Limb (tissue), 2 donors: Measurements from ENCODE around the gene GGA2.
"Not testable (repeated sequence)": the region's sequence is repeated elsewhere in the genome, so short reads cannot be mapped to it uniquely, and the experiment has no call there.

Experiments
- DNase-seq, 2 donors: peaks; one replicate each; pipeline ENCODE4 v3.0.0-alpha.2; 2016; ENCODE audit errors: extremely low spot score in 2 of 2

The GGA2 gene

GRCh38 chr16:23478566-23478965, 31.7 kb downstream of the GGA2 start:
- DNase-seq: no peak

DNA sequence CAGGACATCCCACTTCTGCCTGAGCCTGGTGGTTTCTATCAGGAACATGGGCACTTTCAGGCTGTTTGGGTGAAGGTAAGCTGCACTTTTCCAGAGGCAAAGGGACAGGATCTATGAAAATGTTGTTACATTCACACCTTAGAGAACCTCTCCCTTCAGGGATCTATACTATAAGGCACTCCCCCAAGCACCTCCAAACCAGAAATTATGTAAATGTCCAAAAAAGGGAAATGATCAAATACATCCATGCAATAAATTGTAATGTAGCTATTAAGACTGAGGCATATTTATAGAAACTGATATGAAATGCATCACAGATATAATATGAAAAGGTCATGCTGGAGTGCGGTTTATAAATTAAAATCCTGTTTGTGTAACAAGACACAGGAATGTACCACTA, 34.0 kb downstream of the GGA2 start:
- DNase-seq: no peak

DNA sequence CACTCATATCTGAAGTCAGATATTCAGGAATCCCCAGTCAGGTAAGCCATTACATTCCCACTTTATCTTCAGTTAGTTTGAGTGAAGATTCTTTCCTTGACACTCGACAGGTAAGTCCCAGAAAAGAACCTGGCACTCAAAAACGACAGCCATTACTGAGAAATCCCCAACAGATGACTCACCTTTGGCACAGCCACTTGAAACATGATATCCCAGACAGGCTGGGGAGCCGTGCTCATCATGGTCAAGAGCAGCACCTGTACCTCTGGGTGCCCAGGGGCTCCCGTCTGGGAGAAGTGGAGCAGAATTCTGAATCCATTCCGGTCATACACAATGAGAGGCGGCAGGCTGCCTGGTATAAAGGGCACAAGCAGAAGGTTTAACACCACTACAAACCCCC, 40.5 kb downstream of the GGA2 start:
- no peak for DNase-seq

- no peak for DNase-seq
Observed at GRCh38 chr16:23466162-23466885, 44.0 kb downstream of the GGA2 start.

DNA sequence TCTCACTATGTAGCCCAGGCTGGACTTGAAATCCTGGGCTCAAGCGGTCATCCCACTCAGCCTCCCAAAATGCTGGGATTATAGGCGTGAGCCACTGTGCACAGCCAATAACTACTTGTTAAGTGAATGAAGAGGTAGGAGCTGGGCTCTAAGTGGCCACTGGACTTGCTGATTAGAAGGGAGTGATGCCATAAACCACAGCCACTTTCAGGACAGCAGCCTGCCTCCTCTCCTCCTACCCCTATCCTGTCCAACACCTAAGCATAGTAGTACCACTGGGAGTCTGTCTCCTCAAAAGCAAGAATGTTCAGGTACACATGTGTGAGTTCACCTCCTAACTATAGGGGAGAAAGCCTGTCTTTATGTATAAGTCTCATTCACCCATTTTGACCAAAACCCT, 45.1 kb downstream of the GGA2 start:
- DNase-seq: no peak

- no peak for DNase-seq
Observed at GRCh38 chr16:23464196-23464595, 46.1 kb downstream of the GGA2 start.

GRCh38 chr16:23462994-23463393, 47.3 kb downstream of the GGA2 start:
- peak; percentile 73 to 82 for DNase-seq

- no peak for DNase-seq
Observed at GRCh38 chr16:23453338-23454052, 56.8 kb downstream of the GGA2 start.

- DNase-seq: peak; percentile 92 to 95
Observed at GRCh38 chr16:23452572-23453337, 57.5 kb downstream of the GGA2 start, which contains the start of gene COG7. TSS of gene COG7 (minus strand) at chr16:23453189. CDS start at chr16:23452994, 195 bp downstream.

DNA sequence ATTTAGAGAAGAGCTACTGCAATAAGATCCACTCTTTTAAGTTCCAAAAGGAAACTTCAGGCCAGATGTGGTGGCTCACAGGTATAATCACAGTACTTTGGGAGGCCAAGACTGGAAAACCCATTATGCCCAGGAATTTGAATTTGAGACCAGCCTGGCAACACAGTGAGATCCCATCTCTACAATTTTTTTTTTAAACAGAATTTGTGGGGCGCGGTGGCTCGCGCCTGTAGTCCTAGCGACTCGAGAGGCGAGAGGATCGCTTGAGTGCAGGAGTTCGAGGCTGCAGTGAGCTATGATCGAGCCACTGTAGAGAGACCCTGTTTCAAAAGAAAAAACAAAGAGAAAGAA, 58.1 kb downstream of the GGA2 start:
- peak in 1 of 2 donors; percentile 2 for DNase-seq

- no peak for DNase-seq
Observed at GRCh38 chr16:23448392-23448791, 61.9 kb downstream of the GGA2 start.

- DNase-seq: not testable (repeated sequence)
Observed at GRCh38 chr16:23437542-23437941, 72.8 kb downstream of the GGA2 start.

- no peak for DNase-seq
Observed at GRCh38 chr16:23436951-23437350, 73.3 kb downstream of the GGA2 start.

GRCh38 chr16:23435500-23435899, 74.8 kb downstream of the GGA2 start:
- DNase-seq: peak in 1 of 2 donors; percentile 58

- DNase-seq: peak; percentile 35 to 72
Observed at GRCh38 chr16:23434380-23434779, 75.9 kb downstream of the GGA2 start.

GRCh38 chr16:23433261-23433920, 76.9 kb downstream of the GGA2 start:
- DNase-seq: no peak

- no peak for DNase-seq
Observed at GRCh38 chr16:23432176-23433128, 77.8 kb downstream of the GGA2 start.

- DNase-seq: no peak
Observed at GRCh38 chr16:23428351-23428750, 81.9 kb downstream of the GGA2 start.

DNA sequence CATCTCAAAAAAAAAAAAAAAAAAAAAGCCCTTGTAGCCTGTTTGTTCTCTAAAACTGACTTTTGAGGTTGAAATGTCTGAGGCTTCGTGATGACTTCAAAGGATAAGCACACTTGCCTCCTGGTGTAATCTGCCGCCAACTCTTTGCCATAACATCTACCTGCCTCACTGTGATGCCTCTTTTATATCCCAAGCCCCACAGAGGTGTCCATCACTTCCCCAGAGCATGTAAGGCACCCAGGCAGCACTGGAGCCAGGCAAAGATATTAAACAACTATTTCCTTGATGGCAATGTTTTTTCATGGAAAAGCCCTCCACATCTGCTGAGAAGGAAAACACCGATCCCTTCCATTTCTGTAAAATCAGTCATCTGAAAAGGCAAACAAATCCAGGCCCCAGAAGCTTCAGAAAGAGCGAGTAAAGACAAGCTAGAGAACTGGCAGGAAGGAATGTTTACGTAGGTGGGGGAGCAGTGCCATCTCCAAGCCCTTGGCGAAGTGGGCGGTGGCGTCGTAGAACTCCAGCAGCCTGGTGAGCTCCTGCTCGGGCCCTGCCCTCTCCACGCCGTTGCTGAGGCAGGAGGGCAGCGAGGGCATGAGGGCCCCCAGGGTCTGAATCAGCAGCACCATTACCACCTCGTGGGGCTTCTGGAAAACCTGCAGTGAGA, 85.9 kb downstream of the GGA2 start:
- no peak for DNase-seq

GRCh38 chr16:23423496-23424049, 86.7 kb downstream of the GGA2 start:
- DNase-seq: no peak
